Caco-2 (cell line): ENCODE results near the gene GRHL3. TPM values are rescaled to one million over a fixed set of nuclear protein-coding genes. Genes with fewer than 3 reads are reported as not detected.

ENCODE experiments used
- BruUV-seq: library from RNA; stranded (reverse); fragments of 400-500 nt; replicated peaks from 2 replicates; lab custom pipeline; 2021; lab: Mats Ljungman, UMichigan
- CTCF ChIA-PET: fragments of 300-600 bp; sonication (Branson Sonifier 250); formaldehyde crosslinking; loops from one replicate; lab custom pipeline; 2022; ENCODE audit warnings: antibody characterized with exemption; lab: Charles Lee
- POLR2A ChIA-PET: fragments of 300-600 bp; sonication (Branson Sonifier 250); formaldehyde crosslinking; loops from one replicate; lab custom pipeline; 2022; ENCODE audit warnings: antibody characterized with exemption; lab: Charles Lee
- DNase-seq, 2 experiments: peaks; one replicate each; pipeline versions ENCODE4 v3.0.0 to v3.0.0-alpha.2; 2020 to 2022
- H3K27me3 ChIP-seq: replicated peaks from 2 replicates; pipeline ENCODE4 v1.6.0; 2011; ENCODE audit warnings: low read length; ENCODE audit not compliant: control insufficient read depth, insufficient read depth
- H3K36me3 ChIP-seq: 2 replicates; pipeline ENCODE4 v1.5.1; 2011; ENCODE audit warnings: low read length; ENCODE audit not compliant: control insufficient read depth, insufficient read depth
- H3K4me1 ChIP-seq: fragments of 250-450 bp; sonication (Bioruptor Pico); 2 replicates; pipeline ENCODE4 v1.5.1; 2020; ENCODE audit warnings: mild to moderate bottlenecking
- H3K4me3 ChIP-seq: 2 replicates; pipeline ENCODE4 v1.5.1; 2011; ENCODE audit warnings: low read depth, mild to moderate bottlenecking, control low read depth, low read length
- H3K9me3 ChIP-seq: fragments of 250-450 bp; sonication (Bioruptor Pico); 2 replicates; pipeline ENCODE4 v1.5.1; 2020; ENCODE audit warnings: mild to moderate bottlenecking, moderate library complexity
- H3K27ac Mint-ChIP-seq: one replicate; pipeline ENCODE4 v1.8.0; 2022; ENCODE audit warnings: mixed read lengths; ENCODE audit not compliant: unreplicated experiment
- H3K27me3 Mint-ChIP-seq: one replicate; pipeline ENCODE4 v1.8.0; 2022; ENCODE audit warnings: mixed read lengths; ENCODE audit not compliant: insufficient read depth, unreplicated experiment
- H3K36me3 Mint-ChIP-seq: one replicate; pipeline ENCODE4 v1.8.0; 2022; ENCODE audit warnings: mild to moderate bottlenecking, mixed read lengths; ENCODE audit not compliant: insufficient read depth, unreplicated experiment
- H3K4me1 Mint-ChIP-seq: one replicate; pipeline ENCODE4 v1.8.0; 2022; ENCODE audit warnings: low read depth, mixed read lengths; ENCODE audit not compliant: unreplicated experiment
- H3K4me3 Mint-ChIP-seq: one replicate; pipeline ENCODE4 v1.8.0; 2022; ENCODE audit warnings: mild to moderate bottlenecking, moderate library complexity, mixed read lengths; ENCODE audit not compliant: unreplicated experiment
- H3K9me3 Mint-ChIP-seq: one replicate; pipeline ENCODE4 v1.8.0; 2022; ENCODE audit warnings: mixed read lengths; ENCODE audit not compliant: unreplicated experiment
- CTCF ChIP-seq, 2 experiments: fragments of 200-600 bp in 1 of 2; IDR thresholded peaks; 1 replicate in 1 of 2; 2 replicates in 1 of 2; pipeline versions ENCODE4 v1.5.1 to v1.8.0; 2011 to 2022; ENCODE audit warnings: antibody characterized with exemption in 1 of 2, control low read depth in 1 of 2, inconsistent platforms in 1 of 2, low read depth in 1 of 2, low read length in 1 of 2, mild to moderate bottlenecking in 1 of 2, moderate library complexity in 1 of 2; ENCODE audit not compliant: insufficient read depth in 1 of 2, severe bottlenecking in 1 of 2, unreplicated experiment in 1 of 2
- intact Hi-C: fragments of 100-400 bp; cut with micrococcal nuclease; formaldehyde crosslinking; loops from one replicate; pipeline ENCODE4 v1.10.0; 2022; ENCODE audit not compliant: unreplicated experiment
- total RNA-seq: library from RNA; stranded (reverse); gene quantifications from 2 replicates; pipeline ENCODE4 v1.2.3, GENCODE V29; 2022

GRHL3 gene
- total RNA-seq, 1 experiment from 2014 or later: 2.3 TPM

GRCh38 chr1:24361811-24362210 lies 42.7 kb downstream of the GRHL3 start:
- no peak for DNase-seq
- no peak overlapping the region for H3K4me3 ChIP-seq
- no TSS peak for BruUV-seq
- Mint-ChIP-seq H3K27ac (no peak overlapping the region), H3K4me3 (no peak overlapping the region), H3K27me3 (no peaks in the 10 kb centered on the region), H3K9me3 (no peaks in the 10 kb centered on the region), H3K36me3 (peaks cover 6% of the 10 kb centered on the region), H3K4me1 (no peaks in the 10 kb centered on the region)
- POLR2A ChIA-PET: no interaction called here
- no peaks in the 10 kb centered on the region for H3K4me1 ChIP-seq
- intact Hi-C loops: no loop called here
- H3K9me3 ChIP-seq: no peaks in the 10 kb centered on the region
- TF ChIP-seq CTCF (IDR thresholded peaks at IDR 0.05; ENCODE audit: insufficient read depth in 1 of 2, low read depth in 1 of 2, low read length in 1 of 2, severe bottlenecking in 1 of 2, unreplicated experiment in 1 of 2): no peak
- no peaks in the 10 kb centered on the region; the same call in 1 of the 2 replicates for H3K36me3 ChIP-seq
- H3K27me3 ChIP-seq: no peaks in the 10 kb centered on the region
- CTCF ChIA-PET: no interaction called here

DNA sequence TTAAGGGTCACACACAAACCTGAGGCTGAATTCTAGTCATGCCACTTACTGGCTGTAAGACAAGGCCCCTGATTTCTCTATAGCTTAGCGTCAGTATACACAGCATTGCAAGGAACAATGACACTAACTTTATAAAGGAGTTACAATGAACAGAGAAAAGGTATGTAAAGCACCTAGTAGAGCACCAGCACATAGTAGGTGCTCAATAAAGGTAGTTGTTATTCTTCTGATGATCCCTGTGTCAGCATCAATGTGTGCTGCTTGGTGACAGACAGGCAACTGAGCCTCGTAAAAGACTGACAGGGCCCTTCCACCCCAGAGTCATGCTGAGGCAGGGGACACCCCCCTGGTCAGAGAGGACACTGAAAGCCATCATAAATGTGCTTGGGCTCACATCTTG lies 43.2 kb downstream of the GRHL3 start:
- DNase-seq: no peak
- no peaks in the 10 kb centered on the region for H3K4me1 Mint-ChIP-seq

DNA sequence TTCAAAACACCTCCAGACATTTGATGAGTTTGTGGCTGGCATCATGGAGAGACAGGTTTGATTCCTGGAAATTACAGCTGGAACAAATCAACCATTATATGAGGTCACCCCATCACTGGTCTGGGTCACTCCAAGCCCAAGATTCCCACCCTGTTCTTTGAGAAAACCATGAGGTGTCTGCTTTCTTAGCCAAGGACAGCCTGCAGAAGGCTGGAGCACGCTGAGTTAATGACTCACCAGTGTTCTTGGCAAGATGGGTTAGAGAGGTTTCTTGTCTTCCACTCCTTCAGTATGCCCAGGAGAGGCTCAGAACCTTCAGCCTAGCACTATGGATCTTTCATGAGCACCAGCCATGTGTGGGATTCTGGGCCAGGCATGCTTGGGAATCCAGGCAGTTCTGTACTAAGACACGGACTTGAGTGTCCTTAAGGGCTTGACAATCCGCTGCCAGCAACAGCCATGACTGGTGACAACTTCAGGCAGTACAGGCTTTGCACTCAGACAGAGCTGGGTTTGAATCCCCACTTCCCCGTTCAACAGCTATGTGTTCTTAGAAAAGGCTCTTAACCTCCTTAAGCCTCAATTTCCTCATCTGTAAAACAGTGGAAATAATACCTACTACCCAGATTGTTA lies 43.9 kb downstream of the GRHL3 start:
- H3K27me3 ChIP-seq: no peaks in the 10 kb centered on the region
- no peaks in the 10 kb centered on the region for H3K4me1 ChIP-seq

More for the DNA sequence above, 43.2 kb downstream of the GRHL3 start:
- H3K9me3 Mint-ChIP-seq: no peaks in the 10 kb centered on the region
- Histone ChIP-seq H3K9me3 (no peaks in the 10 kb centered on the region), H3K4me1 (no peaks in the 10 kb centered on the region), H3K27me3 (no peaks in the 10 kb centered on the region), H3K4me3 (no peak overlapping the region), H3K36me3 (no peaks in the 10 kb centered on the region; the same call in 1 of the 2 replicates)
- no peaks in the 10 kb centered on the region for H3K27me3 Mint-ChIP-seq
- BruUV-seq: no TSS peak
- ChIA-PET CTCF (no interaction called here), POLR2A (no interaction called here)
- TF ChIP-seq CTCF (IDR thresholded peaks at IDR 0.05; ENCODE audit: insufficient read depth in 1 of 2, low read depth in 1 of 2, low read length in 1 of 2, severe bottlenecking in 1 of 2, unreplicated experiment in 1 of 2): no peak
- intact Hi-C loops: no loop called here
- no peak overlapping the region for H3K4me3 Mint-ChIP-seq
- H3K36me3 Mint-ChIP-seq: peaks cover 6% of the 10 kb centered on the region
- H3K27ac Mint-ChIP-seq: no peak overlapping the region

More for the DNA sequence above, 43.9 kb downstream of the GRHL3 start:
- Mint-ChIP-seq H3K4me1 (no peaks in the 10 kb centered on the region), H3K4me3 (no peak overlapping the region), H3K9me3 (no peaks in the 10 kb centered on the region), H3K36me3 (peaks cover 1% of the 10 kb centered on the region), H3K27me3 (no peaks in the 10 kb centered on the region), H3K27ac (no peak overlapping the region)
- Histone ChIP-seq H3K9me3 (no peaks in the 10 kb centered on the region), H3K36me3 (no peaks in the 10 kb centered on the region; the same call in 1 of the 2 replicates), H3K4me3 (no peak overlapping the region)
- DNase-seq: no peak
- no TSS peak for BruUV-seq
- TF ChIP-seq CTCF (IDR thresholded peaks at IDR 0.05; ENCODE audit: insufficient read depth in 1 of 2, low read depth in 1 of 2, low read length in 1 of 2, severe bottlenecking in 1 of 2, unreplicated experiment in 1 of 2): no peak
- ChIA-PET CTCF (no interaction called here), POLR2A (no interaction called here)
- intact Hi-C loops: no loop called here
